Measurements from ENCODE around the gene SRBD1. TPM values are rescaled to one million over a fixed set of nuclear protein-coding genes. Genes with fewer than 3 reads are reported as not detected.

The SRBD1 gene
- total and polyA plus RNA-seq, 2 experiments from 2014 or later = 27.4 to 46.3 TPM

- no peaks in the 10 kb centered on the region for H3K27me3 ChIP-seq (ENCODE audit: insufficient read depth)
- no peak overlapping the region for H3K27ac ChIP-seq (ENCODE audit: low read depth)
- no peak overlapping the region for H3K27ac Mint-ChIP-seq
- no peaks in the 10 kb centered on the region for H3F3A ChIP-seq (replicated peaks; ENCODE audit: low read depth)
- no peak overlapping the region; the same call in 1 of the 2 replicates for H3K4me2 ChIP-seq
- peaks cover 34% of the 10 kb centered on the region for H3K4me1 ChIP-seq (ENCODE audit: insufficient read depth)
- H3K27me3 Mint-ChIP-seq (ENCODE audit: insufficient read depth, low read depth, poor library complexity) = no peaks in the 10 kb centered on the region
- no peaks in the 10 kb centered on the region for H3K9me2 ChIP-seq (ENCODE audit: insufficient read depth)
- H3K4me1 Mint-ChIP-seq = peaks cover 25% of the 10 kb centered on the region
- TF ChIP-seq REST (IDR thresholded peaks at IDR 0.05; ENCODE audit: unreplicated experiment) (no peak), ZNF114 (CRISPR knock-in tag; IDR thresholded peaks at IDR 0.05) (no peak), STAT1 (IDR thresholded peaks at IDR 0.05; ENCODE audit: unreplicated experiment) (no peak), EZH2 (IDR thresholded peaks at IDR 0.05; ENCODE audit: low read depth, unreplicated experiment) (no peak), POLR2AphosphoS5 (IDR thresholded peaks at IDR 0.05; ENCODE audit: low read depth) (no peak), EZH2phosphoT487 (IDR thresholded peaks at IDR 0.05; ENCODE audit: unreplicated experiment) (no peak), ZNF331 (CRISPR knock-in tag; IDR thresholded peaks at IDR 0.05; ENCODE audit: low read depth) (no peak), CTCF (conservative IDR thresholded peaks at IDR 0.05; ENCODE audit: low read depth in 2 of 2) (no peak), NANOG (IDR thresholded peaks at IDR 0.05; ENCODE audit: borderline replicate concordance) (no peak), CREB1 (CRISPR knock-in tag; IDR thresholded peaks at IDR 0.05; ENCODE audit: low read depth) (no peak), ETS1 (IDR thresholded peaks at IDR 0.05) (no peak), ZNF462 (CRISPR knock-in tag; IDR thresholded peaks at IDR 0.05) (no peak), JUNB (IDR thresholded peaks at IDR 0.05; ENCODE audit: unreplicated experiment) (no peak)
- H3K36me3 Mint-ChIP-seq (ENCODE audit: low read depth) = no peaks in the 10 kb centered on the region
- no peak overlapping the region for H2AFZ ChIP-seq
- no peaks in the 10 kb centered on the region for H4K20me1 ChIP-seq (replicated peaks; ENCODE audit: insufficient read depth)
- no peak for ATAC-seq
- no peaks in the 10 kb centered on the region for H3K36me3 ChIP-seq (ENCODE audit: insufficient read depth)
- no peak overlapping the region for H3K4me3 Mint-ChIP-seq
- no peak overlapping the region for H3K4me3 ChIP-seq
- H3K9me3 Mint-ChIP-seq = no peaks in the 10 kb centered on the region
- no peak for DNase-seq (ENCODE audit: low spot score)
- no peaks in the 10 kb centered on the region for H3K79me2 ChIP-seq (replicated peaks; ENCODE audit: insufficient read depth)
These were observed 206.2 kb downstream of the SRBD1 start for GRCh38 chr2:45404807-45405297.
